NAMALWA (cell line): ENCODE data around the gene HNF4A.
"Not testable (repeated sequence)": the region's sequence is repeated elsewhere in the genome, so short reads cannot be mapped to it uniquely, and the experiment has no call there.

ENCODE experiments used
- DNase-seq: peaks from one replicate; pipeline ENCODE4 v3.0.0-alpha.2; 2015; ENCODE audit warnings: low spot score

HNF4A gene

GRCh38 chr20:44471481-44471882 lies 116.0 kb downstream of the HNF4A start:
- no peak for DNase-seq

DNA sequence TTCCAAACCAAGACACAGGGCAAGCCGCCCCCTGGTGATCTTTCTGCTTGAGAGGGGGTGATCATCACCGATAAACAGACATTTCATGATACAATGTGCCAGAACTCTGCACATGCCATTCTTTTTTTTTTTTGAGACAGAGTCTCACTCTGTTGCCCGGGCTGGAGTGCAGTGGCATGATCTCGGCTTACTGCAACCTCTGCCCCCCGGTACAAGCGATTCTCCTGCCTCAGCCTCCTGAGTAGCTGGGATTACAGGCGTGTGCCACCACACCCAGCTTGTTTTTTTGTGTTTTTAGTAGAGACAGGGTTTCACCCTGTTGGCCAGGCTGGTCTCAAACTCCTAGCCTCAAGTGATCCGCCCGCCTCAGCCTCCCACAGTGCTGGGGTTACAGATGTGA lies 116.8 kb downstream of the HNF4A start:
- DNase-seq: not testable (repeated sequence)

- no peak for DNase-seq
Observed at GRCh38 chr20:44475372-44475693, 119.8 kb downstream of the HNF4A start.

- DNase-seq: peak; percentile 93
Observed at GRCh38 chr20:44475694-44476560, 120.4 kb downstream of the HNF4A start, which contains the start of gene TTPAL. Gene TTPAL, plus strand, starts transcription at chr20:44475874. Its CDS starts 4,126 bp downstream, at chr20:44480000.

DNA sequence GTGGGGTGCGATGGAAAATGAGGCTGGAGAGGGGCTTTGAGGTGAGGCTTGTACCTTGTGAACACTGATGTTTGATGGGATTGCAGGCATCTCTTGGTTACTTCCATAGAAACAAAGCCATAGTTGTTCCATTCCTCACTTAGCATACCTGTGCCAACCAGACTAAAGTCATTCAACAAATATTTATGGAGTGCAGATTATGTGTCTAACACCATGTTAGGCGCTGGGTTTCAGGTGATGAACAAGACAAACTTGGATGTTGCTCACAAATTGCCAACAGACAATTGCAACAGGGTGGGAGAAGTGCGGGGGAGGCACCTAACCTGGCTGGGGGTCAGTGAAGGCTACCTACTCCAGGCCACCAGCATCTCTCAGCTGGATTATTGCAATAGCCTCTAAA lies 121.7 kb downstream of the HNF4A start:
- DNase-seq: no peak

- no peak for DNase-seq
Observed at GRCh38 chr20:44478206-44478605, 122.7 kb downstream of the HNF4A start.

DNA sequence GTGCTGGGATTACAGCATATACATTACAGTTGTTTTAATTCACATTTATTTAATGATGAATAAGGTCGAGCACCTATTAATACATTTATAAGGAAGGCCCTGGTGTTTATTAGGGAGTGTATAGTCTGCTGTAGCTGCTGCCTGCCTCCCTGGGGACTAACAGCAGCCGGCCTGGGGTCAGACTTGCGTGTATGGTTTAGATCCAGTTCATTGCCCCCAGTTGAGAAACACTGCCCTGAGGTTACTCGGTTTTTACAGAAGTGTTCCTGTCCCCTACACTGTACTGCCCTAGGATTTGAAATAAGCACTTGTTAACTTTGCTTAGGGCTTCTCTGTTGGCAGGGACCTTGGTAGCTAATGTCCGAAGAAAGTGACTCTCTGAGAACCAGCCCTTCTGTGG lies 124.1 kb downstream of the HNF4A start:
- DNase-seq: peak; percentile 71

GRCh38 chr20:44480097-44480496 lies 124.6 kb downstream of the HNF4A start:
- DNase-seq: no peak

- no peak for DNase-seq
Observed at GRCh38 chr20:44481719-44482416, 126.4 kb downstream of the HNF4A start.

DNA sequence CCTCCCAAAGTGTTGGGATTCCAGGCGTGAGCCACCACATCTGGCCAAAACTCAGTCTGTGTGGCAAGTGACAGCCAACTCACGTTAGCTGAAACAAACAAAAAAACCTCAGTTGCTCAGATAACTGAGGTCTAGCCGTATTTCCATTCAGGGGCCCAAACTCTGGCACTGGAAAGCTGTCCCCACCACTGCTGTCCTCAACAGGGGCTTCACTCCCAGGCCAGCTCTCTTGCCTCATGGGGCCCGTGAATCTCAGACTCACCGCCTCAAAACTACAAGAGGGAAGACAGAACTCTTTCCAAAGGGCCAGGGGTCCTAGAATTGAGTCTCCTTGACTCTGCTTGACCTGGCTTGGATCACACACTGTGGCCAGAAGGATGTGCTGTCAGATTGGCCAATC lies 127.6 kb downstream of the HNF4A start:
- DNase-seq: no peak
